IPS-15b (cell line): ENCODE data around the gene TBC1D4.
"Not testable (repeated sequence)": the region's sequence is repeated elsewhere in the genome, so short reads cannot be mapped to it uniquely, and the experiment has no call there.

Experiments used
- H3K27me3 ChIP-seq: one replicate; pipeline ENCODE4 v1.6.1; 2013; ENCODE audit warnings: low read length; ENCODE audit not compliant: control insufficient read depth, insufficient read depth
- H3K36me3 ChIP-seq: one replicate; pipeline ENCODE4 v1.6.1; 2013; ENCODE audit warnings: low read length; ENCODE audit not compliant: control insufficient read depth, insufficient read depth
- H3K4me1 ChIP-seq: one replicate; pipeline ENCODE4 v1.6.1; 2013; ENCODE audit warnings: mild to moderate bottlenecking, low read length; ENCODE audit not compliant: control insufficient read depth, insufficient read depth
- H3K4me3 ChIP-seq: one replicate; pipeline ENCODE4 v1.5.1; 2013; ENCODE audit warnings: low read depth, low read length
- H3K9ac ChIP-seq: one replicate; pipeline ENCODE4 v1.6.1; 2013; ENCODE audit warnings: low read depth, mild to moderate bottlenecking, low read length
- H3K9me3 ChIP-seq: one replicate; pipeline ENCODE4 v1.6.1; 2013; ENCODE audit warnings: mild to moderate bottlenecking, low read length; ENCODE audit not compliant: control insufficient read depth, insufficient read depth

The TBC1D4 gene

DNA sequence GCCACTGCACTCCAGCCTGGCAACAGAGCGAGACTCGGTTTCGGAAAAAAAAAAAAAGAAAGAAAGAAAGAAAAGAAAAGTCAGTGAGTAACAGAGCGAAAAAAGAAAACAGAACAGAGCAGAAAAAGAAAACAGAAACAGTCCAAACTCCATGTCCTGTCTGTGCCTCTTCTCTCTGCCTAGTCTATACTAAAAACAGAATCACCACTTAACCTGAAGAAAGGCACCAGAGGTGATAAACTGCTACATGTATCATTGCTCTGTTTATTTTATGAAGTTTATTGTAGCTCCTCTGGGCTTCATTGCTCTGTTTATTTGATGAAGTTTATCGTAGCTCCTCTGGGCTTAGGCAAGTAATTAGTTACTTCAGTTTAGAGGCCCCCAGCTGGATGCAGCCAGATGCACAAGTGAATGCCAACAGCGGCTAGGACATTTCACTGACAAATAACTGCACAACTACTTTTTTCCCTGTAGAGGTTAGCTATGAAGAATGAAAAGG, 39.2 kb downstream of the TBC1D4 start:
- H3K4me1 ChIP-seq, result peaks cover 2% of the 10 kb centered on the region
- no peaks in the 10 kb centered on the region for H3K27me3 ChIP-seq
- H3K4me3 ChIP-seq, result no peak overlapping the region
- no peaks in the 10 kb centered on the region for H3K9me3 ChIP-seq
- no peaks in the 10 kb centered on the region for H3K36me3 ChIP-seq
- H3K9ac ChIP-seq, result no peak overlapping the region

DNA sequence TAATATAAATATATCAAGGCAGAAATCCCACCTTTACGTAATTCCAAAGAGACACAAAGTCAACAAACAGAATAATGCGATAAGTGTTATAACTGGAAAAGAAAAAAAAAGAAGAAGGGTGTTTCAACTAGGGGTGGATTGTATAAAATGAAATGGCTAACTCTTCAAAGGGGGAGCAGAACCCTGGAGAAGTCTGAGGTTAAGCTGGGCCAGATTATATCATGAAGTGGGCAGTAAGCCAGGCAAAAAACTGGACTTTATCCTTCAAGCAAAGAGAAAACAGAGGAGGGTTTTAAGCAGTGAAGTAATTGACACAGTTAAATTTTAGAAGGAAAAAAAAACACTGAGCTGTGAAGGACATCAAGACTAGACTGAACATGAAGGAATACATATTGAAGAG, 41.9 kb downstream of the TBC1D4 start:
- Histone ChIP-seq H3K36me3 (no peaks in the 10 kb centered on the region), H3K9ac (no peak overlapping the region), H3K27me3 (no peaks in the 10 kb centered on the region), H3K9me3 (no peaks in the 10 kb centered on the region), H3K4me3 (no peak overlapping the region), H3K4me1 (peaks cover 3% of the 10 kb centered on the region)

DNA sequence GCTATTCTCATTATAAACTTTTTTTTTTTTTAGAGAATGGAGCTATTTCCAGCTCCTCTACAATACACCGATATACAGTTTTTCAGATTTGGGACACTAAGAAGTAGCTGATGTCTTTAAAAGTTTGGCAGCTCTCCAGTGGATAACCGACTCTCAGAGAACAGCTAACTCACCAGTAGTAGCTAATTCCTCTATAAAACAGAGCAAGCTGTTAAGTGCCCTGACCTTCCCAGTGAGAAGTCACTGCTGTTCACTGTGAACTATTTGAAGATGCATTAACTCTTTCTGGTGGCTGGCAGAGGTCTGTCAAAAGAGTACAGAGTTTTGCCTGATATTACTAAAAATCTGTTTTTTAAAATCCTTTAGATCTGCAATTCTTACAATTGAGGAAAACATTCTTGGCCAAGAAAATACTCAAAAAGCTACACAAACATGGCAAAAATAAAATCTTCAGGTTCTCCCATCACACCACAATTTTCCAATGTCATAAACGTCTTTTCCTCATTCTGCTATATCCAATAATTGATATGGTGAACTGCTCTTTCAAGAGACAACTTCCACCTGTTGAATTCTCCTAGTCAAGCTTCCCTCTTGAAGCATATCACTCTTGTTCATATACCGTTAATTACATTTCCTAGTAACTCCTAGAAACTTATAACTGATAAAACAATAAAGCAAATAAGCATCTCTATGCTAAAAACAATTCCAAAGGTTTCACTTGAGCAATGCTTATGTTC, 44.2 kb downstream of the TBC1D4 start:
- H3K4me3 ChIP-seq, result no peak overlapping the region
- no peaks in the 10 kb centered on the region for H3K27me3 ChIP-seq
- H3K9ac ChIP-seq, result no peak overlapping the region
- peaks cover 3% of the 10 kb centered on the region for H3K4me1 ChIP-seq
- H3K36me3 ChIP-seq, result no peaks in the 10 kb centered on the region
- no peaks in the 10 kb centered on the region for H3K9me3 ChIP-seq

DNA sequence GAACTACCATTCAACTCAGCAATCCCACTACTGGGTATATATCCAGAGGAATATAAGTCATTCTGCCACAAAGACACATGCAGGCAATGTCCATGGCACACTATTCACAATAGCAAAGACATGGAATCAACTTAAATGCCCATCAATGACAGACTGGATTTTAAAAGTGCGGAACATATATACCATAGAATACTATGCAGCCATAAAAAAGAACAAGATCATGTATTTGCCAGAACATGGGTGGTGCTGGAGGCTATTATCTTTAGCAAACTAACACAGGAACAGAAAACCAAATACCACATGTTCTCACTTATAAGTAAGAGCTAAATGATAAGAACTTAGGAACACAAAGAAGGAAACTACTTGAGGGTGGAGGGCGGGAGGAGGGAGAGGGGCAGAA, 47.8 kb downstream of the TBC1D4 start:
- not testable (repeated sequence) for H3K9me3 ChIP-seq, H3K4me1 ChIP-seq, H3K9ac ChIP-seq, H3K4me3 ChIP-seq, H3K36me3 ChIP-seq, H3K27me3 ChIP-seq

DNA sequence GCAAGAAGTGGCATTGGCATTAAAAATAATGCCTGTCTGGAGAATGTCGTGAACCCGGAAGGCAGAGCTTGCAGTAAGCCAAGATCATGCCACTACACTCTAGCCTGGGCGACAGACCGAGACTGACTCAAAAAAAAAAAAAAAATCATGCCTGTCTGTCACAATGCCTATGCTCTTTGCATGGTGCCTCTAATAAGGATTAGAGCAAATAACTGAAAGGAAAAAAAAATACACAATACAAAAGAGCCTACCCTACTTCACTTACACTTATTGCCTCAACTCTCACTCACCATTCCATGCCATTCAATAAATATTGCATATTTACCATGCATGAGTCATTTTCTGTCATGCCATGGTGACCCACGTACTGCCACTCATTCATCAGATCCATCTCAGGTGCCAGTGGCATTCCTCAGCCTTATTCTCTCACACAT, 49.1 kb downstream of the TBC1D4 start:
- Histone ChIP-seq H3K4me3 (no peak overlapping the region), H3K4me1 (peaks cover 2% of the 10 kb centered on the region)

DNA sequence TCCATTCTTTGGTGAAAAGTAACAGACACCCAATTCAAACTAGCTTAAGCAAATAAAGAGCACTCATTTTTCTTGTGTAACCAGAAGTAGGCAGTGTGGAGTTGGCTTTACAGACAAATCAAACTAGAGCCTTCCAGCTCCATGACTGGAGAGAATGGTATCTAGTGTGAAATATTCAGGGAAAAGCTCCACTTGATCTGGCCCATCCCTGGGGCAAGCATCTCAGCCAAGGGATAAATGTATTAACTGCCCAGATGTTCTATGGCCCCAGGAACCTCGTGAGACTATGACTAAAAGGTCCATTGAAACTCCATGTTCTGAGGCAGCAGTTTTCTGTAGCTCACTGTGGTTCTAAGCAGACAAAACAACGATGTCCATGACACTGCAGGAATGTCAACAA, 49.9 kb downstream of the TBC1D4 start:
- no peaks in the 10 kb centered on the region for H3K36me3 ChIP-seq
- H3K9me3 ChIP-seq, result no peaks in the 10 kb centered on the region
- no peak overlapping the region for H3K9ac ChIP-seq
- no peak overlapping the region for H3K4me3 ChIP-seq
- H3K27me3 ChIP-seq, result no peaks in the 10 kb centered on the region
- no peaks in the 10 kb centered on the region for H3K4me1 ChIP-seq

More for the DNA sequence above, 49.1 kb downstream of the TBC1D4 start:
- no peaks in the 10 kb centered on the region for H3K27me3 ChIP-seq
- no peak overlapping the region for H3K9ac ChIP-seq
- no peaks in the 10 kb centered on the region for H3K9me3 ChIP-seq
- no peaks in the 10 kb centered on the region for H3K36me3 ChIP-seq

DNA sequence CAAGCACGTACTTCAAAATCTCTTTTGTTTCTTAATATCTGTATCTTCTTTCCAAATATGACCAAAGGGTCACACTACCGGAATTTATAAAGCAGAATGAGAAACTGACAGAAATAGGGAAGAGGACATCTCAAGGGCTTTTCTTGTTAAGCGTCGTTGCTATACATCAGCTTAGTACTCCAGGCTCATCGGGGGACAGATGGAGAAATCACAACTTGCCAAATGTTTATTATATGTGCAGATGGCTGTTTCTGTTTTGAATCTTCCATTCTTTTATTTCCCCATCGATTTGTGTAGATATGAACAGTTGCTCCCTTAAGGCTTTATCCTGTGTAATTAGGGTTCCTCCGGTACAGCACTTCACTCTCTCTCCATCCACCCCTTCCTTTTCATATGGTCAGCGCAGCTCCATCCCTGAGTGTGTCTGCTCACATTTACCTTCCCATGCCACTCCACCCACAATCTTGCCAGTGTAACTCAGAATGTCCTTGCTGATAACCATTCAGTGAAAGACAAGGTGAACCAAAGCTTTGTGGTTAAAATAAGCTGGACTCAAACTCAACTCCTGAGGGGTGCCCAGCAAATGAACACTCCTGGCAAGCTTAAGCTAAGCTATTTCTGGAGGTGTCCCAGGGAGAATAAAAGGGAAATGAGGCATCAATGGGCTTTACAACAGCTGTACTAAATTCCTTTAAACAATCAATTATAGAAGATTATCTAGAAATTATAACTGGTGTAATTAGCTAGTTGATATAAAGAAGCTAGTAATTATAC, 51.3 kb downstream of the TBC1D4 start:
- no peaks in the 10 kb centered on the region for H3K27me3 ChIP-seq
- H3K4me3 ChIP-seq, result no peak overlapping the region
- H3K9me3 ChIP-seq, result no peaks in the 10 kb centered on the region
- H3K36me3 ChIP-seq, result no peaks in the 10 kb centered on the region
- H3K9ac ChIP-seq, result no peak overlapping the region
- no peaks in the 10 kb centered on the region for H3K4me1 ChIP-seq

DNA sequence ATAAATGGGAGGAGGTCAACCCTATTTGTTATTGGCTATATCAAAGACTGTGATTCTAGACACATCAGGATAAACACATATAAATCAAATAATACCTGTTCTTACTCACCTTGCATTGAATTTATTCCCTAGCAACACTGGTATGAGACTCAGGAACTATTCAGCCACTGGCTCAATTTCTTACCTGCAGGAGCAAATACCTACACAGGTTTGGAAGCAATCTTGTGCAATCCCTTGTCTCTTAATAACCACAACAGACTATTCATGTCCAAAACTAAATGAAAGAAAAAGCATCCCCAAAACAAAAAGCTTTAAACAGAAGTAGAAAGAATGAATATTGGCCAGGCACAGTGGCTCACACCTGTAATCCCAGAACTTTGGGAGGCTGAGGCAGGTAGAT, 55.5 kb downstream of the TBC1D4 start:
- no peak overlapping the region for H3K9ac ChIP-seq
- H3K36me3 ChIP-seq, result no peaks in the 10 kb centered on the region
- H3K27me3 ChIP-seq, result no peaks in the 10 kb centered on the region
- H3K4me1 ChIP-seq, result no peaks in the 10 kb centered on the region
- no peaks in the 10 kb centered on the region for H3K9me3 ChIP-seq
- no peak overlapping the region for H3K4me3 ChIP-seq

DNA sequence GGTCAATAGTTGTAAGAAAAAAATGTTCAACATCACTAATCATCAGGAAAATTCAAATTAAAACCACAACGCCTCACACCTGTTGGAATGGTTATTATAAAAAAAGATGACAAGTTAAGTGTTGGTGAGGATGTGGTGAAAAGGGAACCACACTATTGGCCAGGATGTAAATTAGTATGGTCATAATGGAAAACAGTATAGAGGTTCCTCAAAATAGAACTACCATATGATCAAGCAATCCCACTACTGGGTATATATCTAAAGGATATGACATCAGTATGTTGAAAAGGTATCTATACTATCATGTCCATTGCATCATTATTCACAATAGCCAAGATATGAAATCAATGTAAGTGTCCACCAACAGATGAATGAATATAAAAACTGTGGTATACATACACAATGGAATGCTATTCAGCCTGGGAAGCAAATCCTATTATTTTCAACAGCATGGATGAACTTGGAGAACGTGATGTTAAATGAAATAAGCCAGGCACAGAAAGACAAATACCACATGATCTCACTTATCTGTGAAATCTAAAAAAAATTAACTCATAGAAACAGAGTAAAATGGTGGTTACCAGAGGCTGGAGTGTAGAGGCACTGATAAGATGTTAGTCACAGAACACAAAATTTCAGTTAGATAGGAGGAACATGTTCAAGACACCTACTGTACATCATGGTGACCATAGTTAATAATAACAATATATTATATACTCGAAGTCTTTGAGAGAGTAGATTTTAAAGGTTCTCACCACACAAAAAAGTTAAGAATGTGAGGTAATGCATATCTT, 56.6 kb downstream of the TBC1D4 start:
- H3K4me3 ChIP-seq, result no peak overlapping the region
- no peaks in the 10 kb centered on the region for H3K9me3 ChIP-seq
- no peak overlapping the region for H3K9ac ChIP-seq
- H3K27me3 ChIP-seq, result no peaks in the 10 kb centered on the region
- no peaks in the 10 kb centered on the region for H3K36me3 ChIP-seq
- no peaks in the 10 kb centered on the region for H3K4me1 ChIP-seq

DNA sequence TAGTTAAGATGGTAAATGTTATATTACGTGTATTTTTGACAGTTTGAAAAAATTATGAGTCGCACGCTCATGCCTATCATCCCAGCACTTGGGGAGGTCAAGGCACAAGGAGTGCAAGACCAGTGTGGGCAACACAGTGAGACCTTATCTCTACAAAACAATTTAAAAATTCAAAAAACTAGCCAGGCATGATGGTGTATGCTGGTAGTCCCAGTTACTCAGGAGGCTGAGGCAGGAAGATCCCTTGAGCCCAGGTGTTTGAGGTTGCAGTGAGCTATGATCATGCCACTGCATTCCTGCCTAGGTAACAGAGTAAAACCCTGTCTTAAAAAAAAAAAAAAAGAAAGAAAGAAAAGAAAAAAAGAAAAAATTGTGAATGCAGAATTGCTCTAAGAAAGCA, 58.0 kb downstream of the TBC1D4 start:
- Histone ChIP-seq H3K36me3 (no peaks in the 10 kb centered on the region), H3K4me1 (no peaks in the 10 kb centered on the region), H3K9ac (no peak overlapping the region), H3K9me3 (no peaks in the 10 kb centered on the region), H3K4me3 (no peak overlapping the region), H3K27me3 (no peaks in the 10 kb centered on the region)

DNA sequence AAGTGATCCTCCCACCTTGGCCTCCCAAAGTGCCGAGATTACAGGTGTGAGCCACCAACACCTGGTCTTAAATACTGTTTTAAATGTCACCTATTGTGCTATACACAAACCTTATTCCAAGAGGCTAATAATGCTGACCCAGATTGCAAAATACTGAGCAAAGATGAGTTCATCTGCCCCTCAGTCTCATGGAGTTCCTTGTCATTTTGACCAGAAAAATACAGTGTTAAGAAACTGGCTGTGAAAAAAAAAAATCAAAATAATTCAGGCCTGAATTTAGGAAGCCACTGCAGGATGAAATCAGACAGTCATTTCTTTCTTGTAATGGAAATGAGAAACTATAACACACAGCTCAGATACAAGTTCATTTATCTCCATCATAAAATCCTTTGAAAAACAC, 59.9 kb downstream of the TBC1D4 start:
- H3K4me1 ChIP-seq, result no peaks in the 10 kb centered on the region
- no peak overlapping the region for H3K9ac ChIP-seq
- H3K9me3 ChIP-seq, result no peaks in the 10 kb centered on the region
- no peaks in the 10 kb centered on the region for H3K36me3 ChIP-seq
- no peak overlapping the region for H3K4me3 ChIP-seq
- H3K27me3 ChIP-seq, result no peaks in the 10 kb centered on the region
